Hematopoietic multipotent progenitor cell (in vitro differentiated cells): Measurements from ENCODE around the gene CDC14A. TPM values are rescaled to one million over a fixed set of nuclear protein-coding genes. Genes with fewer than 3 reads are reported as not detected.
A peak's percentile ranks its signal among the peaks of the same experiment; 100 is the strongest.
"Not testable (repeated sequence)": the region's sequence is repeated elsewhere in the genome, so short reads cannot be mapped to it uniquely, and the experiment has no call there.

Experiments
- DNase-seq, 3 donors: peaks; one replicate each; pipeline ENCODE4 v3.0.0-alpha.2; 2011 to 2015; ENCODE audit warnings: low read depth in 2 of 3, low spot score in 2 of 3
- total RNA-seq: library from RNA; depleted of rRNA; stranded (reverse); fragments of >200 nt; gene quantifications from one replicate; pipeline ENCODE4 v1.2.3, GENCODE V29; 2012

Gene CDC14A
- total RNA-seq, 1 donor: 39.6 TPM

- no peak for DNase-seq
These were observed 45.4 kb downstream of the CDC14A start for GRCh38 chr1:100397681-100398080.

GRCh38 chr1:100398648-100399047 lies 46.3 kb downstream of the CDC14A start:
- no peak for DNase-seq

DNA sequence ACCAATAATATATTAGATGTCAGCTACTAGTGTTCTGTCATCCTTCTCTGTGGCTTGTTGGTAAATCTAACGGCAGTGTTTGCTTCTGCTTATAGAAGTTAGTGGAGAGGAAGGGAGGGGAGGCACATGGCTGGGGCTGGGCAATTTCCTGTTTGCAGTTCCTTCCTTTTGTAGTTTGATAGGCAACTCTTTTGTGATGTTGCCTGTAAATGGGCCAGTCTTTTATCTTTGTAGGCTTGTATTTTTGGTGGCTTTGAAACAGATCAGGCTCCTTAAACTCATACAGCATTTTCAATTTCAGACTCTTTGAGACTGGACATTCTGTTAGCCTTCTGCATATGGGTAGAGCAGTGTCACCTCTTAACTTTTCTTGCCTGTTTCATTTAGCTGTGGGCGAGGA lies 48.1 kb downstream of the CDC14A start:
- DNase-seq: peak; percentile 36 to 83 (median 64)

GRCh38 chr1:100404821-100405220 lies 52.5 kb downstream of the CDC14A start:
- no peak for DNase-seq

GRCh38 chr1:100405902-100406301 lies 53.6 kb downstream of the CDC14A start:
- DNase-seq: not testable (repeated sequence)

GRCh38 chr1:100407390-100407789 lies 55.1 kb downstream of the CDC14A start:
- DNase-seq: not testable (repeated sequence)

DNA sequence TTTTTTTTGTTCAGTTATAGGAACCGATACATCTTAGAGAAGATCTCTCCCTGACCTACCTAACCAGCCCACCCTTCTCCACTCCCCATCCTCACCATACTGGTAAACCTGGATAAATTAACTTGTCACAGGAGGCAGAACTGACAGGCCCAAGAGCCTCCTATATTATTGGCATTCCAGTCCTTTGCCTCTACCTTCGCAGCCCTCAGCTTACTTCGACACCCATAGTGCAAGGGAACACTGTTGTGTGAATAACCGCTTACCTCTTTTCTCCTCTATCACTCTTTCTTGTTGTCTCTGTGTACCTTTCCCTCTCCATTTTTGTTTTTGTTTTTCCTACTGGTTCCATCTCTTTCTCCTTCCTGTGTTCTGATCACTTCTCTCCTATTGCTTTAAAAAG lies 58.7 kb downstream of the CDC14A start:
- no peak for DNase-seq

DNA sequence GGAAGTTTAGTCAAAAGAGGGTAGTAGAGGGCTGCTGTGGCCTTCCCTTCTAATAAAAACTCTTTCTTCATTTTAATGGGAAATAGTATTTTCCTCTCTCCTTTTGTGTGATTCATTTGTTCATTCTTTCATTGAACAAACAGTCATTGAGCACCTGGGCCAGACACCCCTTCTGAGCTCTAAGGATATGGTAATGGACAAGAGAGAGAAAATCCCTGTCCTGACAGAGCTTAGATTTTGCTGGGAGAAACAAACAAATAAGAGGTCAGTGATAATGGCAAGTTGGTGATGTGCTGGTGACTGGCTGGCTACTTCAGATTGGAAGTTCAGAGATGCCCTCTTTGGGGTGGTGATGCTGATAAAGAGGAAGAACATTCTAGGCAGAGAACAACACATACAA lies 59.3 kb downstream of the CDC14A start:
- DNase-seq: no peak

GRCh38 chr1:100413035-100413434 lies 60.7 kb downstream of the CDC14A start:
- DNase-seq: no peak

GRCh38 chr1:100414693-100415497 lies 62.6 kb downstream of the CDC14A start:
- DNase-seq: no peak

DNA sequence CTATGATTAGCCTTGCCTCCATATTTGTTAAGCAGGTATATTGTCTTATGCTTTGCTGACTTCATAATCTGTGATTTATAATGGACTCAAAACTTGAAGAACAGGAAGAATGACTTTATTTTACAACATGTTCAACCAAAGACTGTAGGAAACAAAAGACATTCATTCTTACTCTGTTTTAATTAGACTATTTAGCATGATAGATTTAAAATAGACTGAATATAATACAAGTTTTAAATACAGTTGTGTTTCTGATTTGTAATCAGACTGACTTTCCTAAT lies 63.1 kb downstream of the CDC14A start:
- no peak for DNase-seq

DNA sequence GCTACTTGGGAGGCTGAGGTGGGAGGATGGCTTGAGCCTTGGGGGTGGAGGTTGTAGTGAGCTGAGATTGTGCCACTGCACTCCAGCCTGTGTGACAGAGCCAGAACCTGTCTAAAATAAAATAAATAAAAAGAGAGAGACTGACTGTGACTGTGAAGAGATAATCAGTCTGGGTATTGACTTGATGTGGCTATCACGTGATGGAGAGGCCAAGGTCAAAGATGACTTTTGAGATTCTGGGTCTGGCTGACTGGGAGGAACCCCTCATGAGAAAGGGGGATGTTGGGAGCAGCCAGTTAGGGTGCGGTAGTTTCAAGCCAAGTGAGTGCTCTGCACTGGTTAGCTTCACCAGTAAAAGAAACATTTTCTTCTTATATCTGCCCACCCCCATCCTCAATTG lies 66.8 kb downstream of the CDC14A start:
- no peak for DNase-seq

DNA sequence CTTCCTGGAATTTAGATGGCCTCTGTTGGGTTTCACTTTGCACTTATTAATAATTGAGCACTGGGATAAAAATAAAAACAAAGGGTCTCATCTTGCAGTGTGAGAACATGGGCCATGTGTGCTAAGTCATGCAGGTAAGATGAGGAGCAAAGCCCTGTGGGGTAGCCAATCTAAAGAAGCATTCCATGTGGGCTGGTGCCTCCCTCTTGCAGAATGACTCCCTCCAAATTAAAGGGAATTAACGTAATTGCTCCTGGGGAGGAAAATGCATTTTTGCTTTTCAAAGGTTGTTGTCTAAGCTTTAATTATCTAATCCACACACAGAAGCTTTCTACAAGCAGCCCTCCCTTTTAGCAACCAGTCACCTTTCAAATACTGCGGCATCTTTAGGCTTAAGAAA lies 69.8 kb downstream of the CDC14A start:
- no peak for DNase-seq

- DNase-seq: no peak
These were observed 71.6 kb downstream of the CDC14A start for GRCh38 chr1:100423832-100424337.

DNA sequence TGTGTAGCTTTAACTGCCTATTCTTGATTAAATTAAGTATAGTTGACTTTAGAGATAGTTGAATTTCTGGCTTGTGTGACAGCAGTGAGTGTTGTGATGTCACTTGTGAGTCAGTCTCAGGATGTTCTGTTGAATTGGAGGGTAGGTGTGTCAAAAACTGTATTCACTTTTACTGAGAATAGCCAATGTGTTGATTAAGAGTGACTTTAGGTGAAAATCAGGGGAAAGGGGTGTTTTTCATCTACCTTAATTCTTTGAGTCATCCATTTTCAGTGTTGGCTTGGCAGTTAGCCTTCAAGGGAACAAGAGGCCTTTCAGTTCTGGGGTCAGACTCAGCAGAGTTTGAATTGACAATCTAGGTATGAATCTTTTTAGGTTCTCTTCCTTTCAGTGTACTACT lies 75.9 kb downstream of the CDC14A start:
- DNase-seq: no peak

- no peak for DNase-seq
These were observed 78.0 kb downstream of the CDC14A start for GRCh38 chr1:100430325-100430756.

DNA sequence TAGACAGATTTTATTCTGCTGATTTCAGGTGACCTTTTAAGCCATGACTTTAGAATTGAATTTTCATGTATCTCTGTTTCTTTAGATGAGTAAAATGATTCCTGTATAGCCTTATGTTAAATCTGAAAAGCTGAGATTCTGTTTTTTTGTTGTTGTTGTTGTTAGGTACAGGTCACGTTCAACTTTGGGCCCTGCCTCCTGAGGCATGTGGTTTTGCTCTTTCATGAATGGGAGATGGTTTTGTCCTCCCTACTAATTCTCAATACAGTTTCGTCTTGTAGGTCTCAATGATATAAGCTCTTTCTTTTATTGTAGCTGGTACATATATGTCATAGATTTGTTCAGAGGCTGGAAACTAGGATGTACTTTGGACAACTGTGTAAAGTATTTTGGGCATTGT lies 79.6 kb downstream of the CDC14A start:
- no peak for DNase-seq

- DNase-seq: no peak
These were observed 81.3 kb downstream of the CDC14A start for GRCh38 chr1:100433563-100433962.

GRCh38 chr1:100434831-100435230 lies 82.5 kb downstream of the CDC14A start:
- no peak for DNase-seq

- no peak for DNase-seq
These were observed 86.1 kb downstream of the CDC14A start for GRCh38 chr1:100438375-100438774.

DNA sequence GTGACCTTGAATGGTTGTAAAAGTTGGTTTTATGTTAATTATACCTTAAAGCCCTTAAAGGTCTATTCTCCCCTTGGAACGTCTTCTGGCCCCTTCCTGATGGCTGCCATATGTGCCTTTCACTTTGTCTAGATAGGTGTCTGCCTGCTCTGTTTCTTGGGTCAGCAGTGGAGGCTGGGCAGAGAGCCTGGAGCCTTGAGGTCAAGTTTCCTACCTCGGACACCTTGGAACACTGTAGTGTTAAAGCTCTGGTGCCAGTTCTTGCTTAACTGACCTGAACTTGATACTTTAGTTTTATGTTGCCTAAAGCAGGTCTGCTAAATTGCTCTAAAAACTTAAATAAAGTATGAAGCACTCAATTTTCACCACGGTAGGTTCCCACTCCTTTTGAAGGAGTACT lies 86.5 kb downstream of the CDC14A start:
- DNase-seq: no peak

- DNase-seq: peak in 2 of 3 donors; percentile 65 to 81
These were observed 87.9 kb downstream of the CDC14A start for GRCh38 chr1:100440075-100440809.
